ENCODE measurements around the gene PPM1M.

Gene PPM1M

DNA sequence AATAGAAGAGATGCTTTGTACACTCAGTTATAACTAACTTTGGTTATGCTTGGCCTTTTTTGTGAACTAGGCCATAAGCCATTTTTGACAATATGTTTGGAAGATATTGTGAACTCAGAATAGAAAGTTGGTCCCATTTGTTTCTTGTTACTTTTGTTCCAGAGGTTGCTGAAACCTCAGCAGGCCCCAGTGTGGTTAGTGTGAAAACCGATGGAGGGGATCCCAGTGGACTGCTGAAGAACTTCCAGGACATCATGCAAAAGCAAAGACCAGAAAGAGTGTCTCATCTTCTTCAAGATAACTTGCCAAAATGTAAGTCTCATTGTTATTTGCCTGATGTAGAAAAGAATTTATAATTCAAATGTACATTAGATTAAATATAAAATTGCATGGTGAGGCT, 41.9 kb upstream of the PPM1M start:
- TF ChIP-seq TCF4 (CRISPR knock-in tag; IDR thresholded peaks at IDR 0.05; ENCODE audit: borderline replicate concordance) (no peak), CSDC2 (CRISPR knock-in tag; IDR thresholded peaks at IDR 0.05) (no peak), SNAI2 (CRISPR knock-in tag; IDR thresholded peaks at IDR 0.05) (no peak), ZNF8 (CRISPR knock-in tag; IDR thresholded peaks at IDR 0.05) (no peak), ARNTL (CRISPR knock-in tag; IDR thresholded peaks at IDR 0.05; ENCODE audit: borderline replicate concordance, low read depth) (no peak), ZNF565 (CRISPR knock-in tag; conservative IDR thresholded peaks at IDR 0.05; ENCODE audit: low read depth) (no peak), BACH2 (CRISPR knock-in tag; IDR thresholded peaks at IDR 0.05; ENCODE audit: borderline replicate concordance) (no peak), RARB (CRISPR knock-in tag; IDR thresholded peaks at IDR 0.05) (no peak), GLIS3 (CRISPR knock-in tag; IDR thresholded peaks at IDR 0.05) (no peak), ESRRG (CRISPR knock-in tag; IDR thresholded peaks at IDR 0.05) (no peak), ISL1 (CRISPR knock-in tag; IDR thresholded peaks at IDR 0.05) (no peak), ZNF70 (CRISPR knock-in tag; IDR thresholded peaks at IDR 0.05) (no peak), ZFP30 (CRISPR knock-in tag; IDR thresholded peaks at IDR 0.05) (no peak)
- TF ChIP-seq, protein P1, sequence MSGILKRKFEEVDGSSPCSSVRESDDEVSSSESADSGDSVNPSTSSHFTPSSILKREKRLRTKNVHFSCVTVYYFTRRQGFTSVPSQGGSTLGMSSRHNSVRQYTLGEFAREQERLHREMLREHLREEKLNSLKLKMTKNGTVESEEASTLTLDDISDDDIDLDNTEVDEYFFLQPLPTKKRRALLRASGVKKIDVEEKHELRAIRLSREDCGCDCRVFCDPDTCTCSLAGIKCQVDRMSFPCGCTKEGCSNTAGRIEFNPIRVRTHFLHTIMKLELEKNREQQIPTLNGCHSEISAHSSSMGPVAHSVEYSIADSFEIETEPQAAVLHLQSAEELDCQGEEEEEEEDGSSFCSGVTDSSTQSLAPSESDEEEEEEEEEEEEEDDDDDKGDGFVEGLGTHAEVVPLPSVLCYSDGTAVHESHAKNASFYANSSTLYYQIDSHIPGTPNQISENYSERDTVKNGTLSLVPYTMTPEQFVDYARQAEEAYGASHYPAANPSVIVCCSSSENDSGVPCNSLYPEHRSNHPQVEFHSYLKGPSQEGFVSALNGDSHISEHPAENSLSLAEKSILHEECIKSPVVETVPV (CRISPR knock-in tag; IDR thresholded peaks at IDR 0.05) = no peak
- TF ChIP-seq, protein P2, sequence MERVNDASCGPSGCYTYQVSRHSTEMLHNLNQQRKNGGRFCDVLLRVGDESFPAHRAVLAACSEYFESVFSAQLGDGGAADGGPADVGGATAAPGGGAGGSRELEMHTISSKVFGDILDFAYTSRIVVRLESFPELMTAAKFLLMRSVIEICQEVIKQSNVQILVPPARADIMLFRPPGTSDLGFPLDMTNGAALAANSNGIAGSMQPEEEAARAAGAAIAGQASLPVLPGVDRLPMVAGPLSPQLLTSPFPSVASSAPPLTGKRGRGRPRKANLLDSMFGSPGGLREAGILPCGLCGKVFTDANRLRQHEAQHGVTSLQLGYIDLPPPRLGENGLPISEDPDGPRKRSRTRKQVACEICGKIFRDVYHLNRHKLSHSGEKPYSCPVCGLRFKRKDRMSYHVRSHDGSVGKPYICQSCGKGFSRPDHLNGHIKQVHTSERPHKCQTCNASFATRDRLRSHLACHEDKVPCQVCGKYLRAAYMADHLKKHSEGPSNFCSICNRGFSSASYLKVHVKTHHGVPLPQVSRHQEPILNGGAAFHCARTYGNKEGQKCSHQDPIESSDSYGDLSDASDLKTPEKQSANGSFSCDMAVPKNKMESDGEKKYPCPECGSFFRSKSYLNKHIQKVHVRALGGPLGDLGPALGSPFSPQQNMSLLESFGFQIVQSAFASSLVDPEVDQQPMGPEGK (CRISPR knock-in tag; IDR thresholded peaks at IDR 0.05; ENCODE audit: borderline replicate concordance) = no peak
- TF ChIP-seq, protein P3, sequence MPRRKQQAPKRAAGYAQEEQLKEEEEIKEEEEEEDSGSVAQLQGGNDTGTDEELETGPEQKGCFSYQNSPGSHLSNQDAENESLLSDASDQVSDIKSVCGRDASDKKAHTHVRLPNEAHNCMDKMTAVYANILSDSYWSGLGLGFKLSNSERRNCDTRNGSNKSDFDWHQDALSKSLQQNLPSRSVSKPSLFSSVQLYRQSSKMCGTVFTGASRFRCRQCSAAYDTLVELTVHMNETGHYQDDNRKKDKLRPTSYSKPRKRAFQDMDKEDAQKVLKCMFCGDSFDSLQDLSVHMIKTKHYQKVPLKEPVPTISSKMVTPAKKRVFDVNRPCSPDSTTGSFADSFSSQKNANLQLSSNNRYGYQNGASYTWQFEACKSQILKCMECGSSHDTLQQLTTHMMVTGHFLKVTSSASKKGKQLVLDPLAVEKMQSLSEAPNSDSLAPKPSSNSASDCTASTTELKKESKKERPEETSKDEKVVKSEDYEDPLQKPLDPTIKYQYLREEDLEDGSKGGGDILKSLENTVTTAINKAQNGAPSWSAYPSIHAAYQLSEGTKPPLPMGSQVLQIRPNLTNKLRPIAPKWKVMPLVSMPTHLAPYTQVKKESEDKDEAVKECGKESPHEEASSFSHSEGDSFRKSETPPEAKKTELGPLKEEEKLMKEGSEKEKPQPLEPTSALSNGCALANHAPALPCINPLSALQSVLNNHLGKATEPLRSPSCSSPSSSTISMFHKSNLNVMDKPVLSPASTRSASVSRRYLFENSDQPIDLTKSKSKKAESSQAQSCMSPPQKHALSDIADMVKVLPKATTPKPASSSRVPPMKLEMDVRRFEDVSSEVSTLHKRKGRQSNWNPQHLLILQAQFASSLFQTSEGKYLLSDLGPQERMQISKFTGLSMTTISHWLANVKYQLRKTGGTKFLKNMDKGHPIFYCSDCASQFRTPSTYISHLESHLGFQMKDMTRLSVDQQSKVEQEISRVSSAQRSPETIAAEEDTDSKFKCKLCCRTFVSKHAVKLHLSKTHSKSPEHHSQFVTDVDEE (CRISPR knock-in tag; IDR thresholded peaks at IDR 0.05) = no peak
- ATAC-seq = no peak

DNA sequence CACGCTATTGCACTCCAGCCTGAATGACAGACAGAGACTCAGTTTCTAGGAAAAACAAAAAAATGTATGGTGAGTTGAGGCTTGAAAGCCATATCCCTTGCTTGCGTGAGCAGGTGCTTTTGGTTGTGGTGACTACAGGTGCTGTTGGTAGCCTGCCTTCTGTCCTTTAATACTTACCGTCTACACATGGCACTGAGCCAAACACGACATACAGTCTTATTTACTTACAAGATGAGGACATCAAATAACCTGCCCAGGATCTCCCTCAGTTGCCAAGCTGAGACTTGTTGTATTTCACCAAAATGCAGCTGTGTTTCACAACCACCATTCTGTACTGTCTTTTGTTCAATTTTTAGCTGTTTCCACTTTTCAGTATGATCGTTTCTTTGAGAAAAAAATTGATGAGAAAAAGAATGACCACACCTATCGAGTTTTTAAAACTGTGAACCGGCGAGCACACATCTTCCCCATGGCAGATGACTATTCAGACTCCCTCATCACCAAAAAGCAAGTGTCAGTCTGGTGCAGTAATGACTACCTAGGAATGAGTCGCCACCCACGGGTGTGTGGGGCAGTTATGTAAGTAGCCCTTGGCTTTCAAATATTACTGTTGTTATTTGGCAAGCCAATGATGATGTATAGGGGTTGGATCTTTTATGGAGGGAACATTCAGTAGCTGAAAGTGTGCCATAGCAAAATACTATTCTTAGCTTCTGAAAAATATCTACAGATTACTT, 41.1 kb upstream of the PPM1M start:
- no peak for TF ChIP-seq TOX (CRISPR knock-in tag; IDR thresholded peaks at IDR 0.05; ENCODE audit: borderline replicate concordance)
- TF ChIP-seq ZFP30 (CRISPR knock-in tag; IDR thresholded peaks at IDR 0.05) = no peak
- no peak for ATAC-seq

DNA sequence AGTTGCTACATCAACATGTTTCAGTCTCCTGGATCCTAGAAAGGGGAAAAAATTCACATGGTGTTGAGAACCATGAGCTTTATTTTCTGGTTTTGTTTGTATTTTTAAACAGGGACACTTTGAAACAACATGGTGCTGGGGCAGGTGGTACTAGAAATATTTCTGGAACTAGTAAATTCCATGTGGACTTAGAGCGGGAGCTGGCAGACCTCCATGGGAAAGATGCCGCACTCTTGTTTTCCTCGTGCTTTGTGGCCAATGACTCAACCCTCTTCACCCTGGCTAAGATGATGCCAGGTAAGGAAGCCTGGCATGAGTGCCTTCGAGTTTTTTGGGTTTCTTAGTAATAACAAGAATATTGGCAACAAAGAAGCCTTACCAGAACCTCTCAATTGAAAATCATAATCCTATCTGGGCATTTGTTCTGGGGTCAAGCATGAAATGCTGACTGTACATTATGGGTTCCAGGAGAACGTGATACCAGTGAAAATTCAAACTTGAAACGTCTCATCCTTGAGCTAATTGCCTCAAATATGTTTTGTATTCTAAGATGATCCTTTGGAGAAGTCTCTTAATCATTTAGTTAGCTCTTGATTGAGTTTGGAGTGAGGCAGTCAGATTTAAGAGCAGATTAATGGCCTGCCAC, 39.7 kb upstream of the PPM1M start:
- TF ChIP-seq TCF4 (CRISPR knock-in tag; IDR thresholded peaks at IDR 0.05; ENCODE audit: borderline replicate concordance) = no peak
- TF ChIP-seq, protein P4, sequence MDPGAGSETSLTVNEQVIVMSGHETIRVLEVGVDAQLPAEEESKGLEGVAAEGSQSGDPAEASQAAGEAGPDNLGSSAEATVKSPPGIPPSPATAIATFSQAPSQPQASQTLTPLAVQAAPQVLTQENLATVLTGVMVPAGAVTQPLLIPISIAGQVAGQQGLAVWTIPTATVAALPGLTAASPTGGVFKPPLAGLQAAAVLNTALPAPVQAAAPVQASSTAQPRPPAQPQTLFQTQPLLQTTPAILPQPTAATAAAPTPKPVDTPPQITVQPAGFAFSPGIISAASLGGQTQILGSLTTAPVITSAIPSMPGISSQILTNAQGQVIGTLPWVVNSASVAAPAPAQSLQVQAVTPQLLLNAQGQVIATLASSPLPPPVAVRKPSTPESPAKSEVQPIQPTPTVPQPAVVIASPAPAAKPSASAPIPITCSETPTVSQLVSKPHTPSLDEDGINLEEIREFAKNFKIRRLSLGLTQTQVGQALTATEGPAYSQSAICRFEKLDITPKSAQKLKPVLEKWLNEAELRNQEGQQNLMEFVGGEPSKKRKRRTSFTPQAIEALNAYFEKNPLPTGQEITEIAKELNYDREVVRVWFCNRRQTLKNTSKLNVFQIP (CRISPR knock-in tag; IDR thresholded peaks at IDR 0.05; ENCODE audit: borderline replicate concordance, low read depth) = no peak
- TF ChIP-seq, protein P1 (CRISPR knock-in tag; IDR thresholded peaks at IDR 0.05) = no peak
- no peak for TF ChIP-seq GLIS3 (CRISPR knock-in tag; IDR thresholded peaks at IDR 0.05)
- TF ChIP-seq CSDC2 (CRISPR knock-in tag; IDR thresholded peaks at IDR 0.05) = no peak
- no peak for TF ChIP-seq TOX (CRISPR knock-in tag; IDR thresholded peaks at IDR 0.05; ENCODE audit: borderline replicate concordance)
- TF ChIP-seq ZNF8 (CRISPR knock-in tag; IDR thresholded peaks at IDR 0.05) = no peak
- no peak for TF ChIP-seq SNAI2 (CRISPR knock-in tag; IDR thresholded peaks at IDR 0.05)
- ATAC-seq = no peak

Measured in SK-N-SH treated with all-trans-retinoic acid at 6 μM for 48 hours (cell line).